ENCODE data around the gene FAM156B.
A peak's percentile ranks its signal among the peaks of the same experiment; 100 is the strongest.
"Not testable (repeated sequence)": the region's sequence is repeated elsewhere in the genome, so short reads cannot be mapped to it uniquely, and the experiment has no call there.

Gene FAM156B

GRCh38 chrX:52905531-52905930 lies 8.4 kb downstream of the FAM156B start:
- not testable (repeated sequence) for H3K27ac ChIP-seq

- H3K27ac ChIP-seq = not testable (repeated sequence)
These were observed 8.9 kb downstream of the FAM156B start for GRCh38 chrX:52906072-52906471.

- H3K27ac ChIP-seq = not testable (repeated sequence)
These were observed 10.0 kb downstream of the FAM156B start for GRCh38 chrX:52907137-52907536.

GRCh38 chrX:52907900-52908299 lies 10.8 kb downstream of the FAM156B start:
- H3K27ac ChIP-seq = not testable (repeated sequence)

- H3K27ac ChIP-seq = not testable (repeated sequence)
These were observed 12.3 kb downstream of the FAM156B start for GRCh38 chrX:52909313-52909969.

GRCh38 chrX:52913681-52914080 lies 16.6 kb downstream of the FAM156B start:
- not testable (repeated sequence) for H3K27ac ChIP-seq

GRCh38 chrX:52914704-52915103 lies 17.6 kb downstream of the FAM156B start:
- H3K27ac ChIP-seq = not testable (repeated sequence)

- no peak overlapping the region for H3K27ac ChIP-seq
- no peak for TF ChIP-seq CTCF (conservative IDR thresholded peaks at IDR 0.05)
These were observed 26.7 kb downstream of the FAM156B start for GRCh38 chrX:52923781-52924241.

GRCh38 chrX:52930214-52930613 lies 33.1 kb downstream of the FAM156B start:
- not testable (repeated sequence) for H3K27ac ChIP-seq

- peak overlapping the region; percentile 65 for H3K27ac ChIP-seq
- no peak for TF ChIP-seq CTCF (conservative IDR thresholded peaks at IDR 0.05)
These were observed 36.1 kb downstream of the FAM156B start for GRCh38 chrX:52933213-52933612.

GRCh38 chrX:52933976-52934703 lies 37.0 kb downstream of the FAM156B start:
- TF ChIP-seq CTCF (conservative IDR thresholded peaks at IDR 0.05) = no peak
- H3K27ac ChIP-seq = peak overlapping the region; percentile 65

- H3K27ac ChIP-seq = peak overlapping the region; percentile 65
- TF ChIP-seq CTCF (conservative IDR thresholded peaks at IDR 0.05) = peak; percentile 66
These were observed 37.8 kb downstream of the FAM156B start for GRCh38 chrX:52934704-52935469.

GRCh38 chrX:52935470-52935784 lies 38.3 kb downstream of the FAM156B start:
- H3K27ac ChIP-seq = peak overlapping the region; percentile 65

GRCh38 chrX:52940704-52941103 lies 43.6 kb downstream of the FAM156B start:
- not testable (repeated sequence) for H3K27ac ChIP-seq

GRCh38 chrX:52941728-52942127 lies 44.6 kb downstream of the FAM156B start:
- not testable (repeated sequence) for H3K27ac ChIP-seq

GRCh38 chrX:52945838-52946494 lies 48.8 kb downstream of the FAM156B start:
- not testable (repeated sequence) for H3K27ac ChIP-seq
